ENCODE data around the gene ZNF136.

Gene ZNF136

GRCh38 chr19:12162882-12163806 lies at the start of gene ZNF136:
Gene ZNF136, plus strand, starts transcription at chr19:12163096. Its CDS starts 108 bp downstream, at chr19:12163204.
- Histone ChIP-seq H3K4me3 (ENCODE audit: low read depth in 1 of 2, low read length in 2 of 2) (peak within 1 kb of the TSS; percentile 97), H3K27ac (ENCODE audit: low read length) (peak within 1 kb of the TSS; percentile 98), H3K4me1 (ENCODE audit: control insufficient read depth in 1 of 2, insufficient read depth in 2 of 2, low read length in 2 of 2) (peaks cover 10 to 32% of the 10 kb centered on the region in 2 donors), H3K27me3 (ENCODE audit: low read depth, low read length) (no peaks in the 10 kb centered on the region), H3K36me3 (ENCODE audit: control insufficient read depth in 1 of 2, insufficient read depth in 2 of 2, low read length in 2 of 2) (peaks cover 0 to 15% of the 10 kb centered on the region in 2 donors), H3K9me3 (ENCODE audit: control insufficient read depth in 1 of 2, low read length in 2 of 2) (no peaks in the 10 kb centered on the region)

DNA sequence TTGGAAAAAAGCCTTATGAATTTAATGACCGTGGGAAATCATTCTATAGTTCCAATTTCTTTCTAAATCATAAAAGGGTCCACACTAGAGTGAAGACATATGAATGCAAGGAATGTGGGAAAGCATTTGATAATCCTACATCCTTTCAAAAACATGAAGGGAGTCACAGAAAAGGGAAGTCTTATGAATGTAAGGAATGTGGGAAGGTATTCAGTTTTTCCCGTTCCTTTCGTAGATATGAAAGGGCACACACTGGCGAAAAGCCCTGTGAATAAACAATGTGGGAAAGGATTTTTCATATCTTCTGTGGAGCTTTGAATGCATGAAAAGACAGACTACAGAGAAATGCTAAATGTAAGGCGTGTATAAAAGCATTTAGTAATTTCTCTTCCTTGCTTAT lies 49.8 kb upstream of the ZNF136 start:
- H3K9me3 ChIP-seq (ENCODE audit: control insufficient read depth in 1 of 2, low read length in 2 of 2), result peaks cover 6 to 18% of the 10 kb centered on the region in 2 donors
- H3K4me3 ChIP-seq (ENCODE audit: low read depth in 1 of 2, low read length in 2 of 2), result no peak overlapping the region
- no peaks in the 10 kb centered on the region for H3K27me3 ChIP-seq (ENCODE audit: low read depth, low read length)
- H3K27ac ChIP-seq (ENCODE audit: low read length), result no peak overlapping the region
- no peaks in the 10 kb centered on the region for H3K4me1 ChIP-seq (ENCODE audit: control insufficient read depth in 1 of 2, insufficient read depth in 2 of 2, low read length in 2 of 2)
- H3K36me3 ChIP-seq (ENCODE audit: control insufficient read depth in 1 of 2, insufficient read depth in 2 of 2, low read length in 2 of 2), result peaks cover 19 to 38% of the 10 kb centered on the region in 2 donors

- H3K27me3 ChIP-seq (ENCODE audit: low read depth, low read length), result no peaks in the 10 kb centered on the region
- peaks cover 3 to 11% of the 10 kb centered on the region in 2 donors for H3K9me3 ChIP-seq (ENCODE audit: control insufficient read depth in 1 of 2, low read length in 2 of 2)
- no peak overlapping the region for H3K27ac ChIP-seq (ENCODE audit: low read length)
- H3K4me3 ChIP-seq (ENCODE audit: low read depth in 1 of 2, low read length in 2 of 2), result no peak overlapping the region
- peaks cover 5 to 13% of the 10 kb centered on the region in 2 donors for H3K36me3 ChIP-seq (ENCODE audit: control insufficient read depth in 1 of 2, insufficient read depth in 2 of 2, low read length in 2 of 2)
- no peaks in the 10 kb centered on the region for H3K4me1 ChIP-seq (ENCODE audit: control insufficient read depth in 1 of 2, insufficient read depth in 2 of 2, low read length in 2 of 2)
These were observed 45.5 kb upstream of the ZNF136 start for GRCh38 chr19:12117201-12117970.

DNA sequence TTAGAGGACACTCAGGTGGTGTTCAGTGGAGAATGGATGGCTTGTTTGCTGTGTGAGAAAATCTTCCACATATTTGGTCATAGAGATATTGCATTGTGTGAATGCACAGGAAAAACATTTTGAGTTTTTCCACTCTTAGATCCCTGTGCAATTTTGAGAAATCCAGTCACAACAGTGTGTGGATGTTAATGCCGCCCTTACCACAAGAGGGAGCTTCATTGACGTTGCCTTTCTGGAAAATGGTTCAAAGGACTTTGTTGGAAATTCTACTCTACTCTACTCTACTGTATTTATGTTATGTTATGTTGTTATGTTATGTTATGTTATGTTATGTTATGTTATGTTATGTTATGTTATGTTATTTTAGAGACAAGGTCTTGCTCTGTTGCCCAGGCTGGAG lies 36.2 kb upstream of the ZNF136 start:
- Histone ChIP-seq H3K9me3 (ENCODE audit: control insufficient read depth in 1 of 2, low read length in 2 of 2) (peaks cover 4 to 5% of the 10 kb centered on the region in 2 donors), H3K4me3 (ENCODE audit: low read depth in 1 of 2, low read length in 2 of 2) (no peak overlapping the region), H3K27me3 (ENCODE audit: low read depth, low read length) (no peaks in the 10 kb centered on the region), H3K36me3 (ENCODE audit: control insufficient read depth in 1 of 2, insufficient read depth in 2 of 2, low read length in 2 of 2) (peaks cover 0 to 4% of the 10 kb centered on the region in 2 donors), H3K27ac (ENCODE audit: low read length) (no peak overlapping the region), H3K4me1 (ENCODE audit: control insufficient read depth in 1 of 2, insufficient read depth in 2 of 2, low read length in 2 of 2) (no peaks in the 10 kb centered on the region)

GRCh38 chr19:12133069-12133468 lies 29.8 kb upstream of the ZNF136 start:
- Histone ChIP-seq H3K27me3 (ENCODE audit: low read depth, low read length) (no peaks in the 10 kb centered on the region), H3K4me3 (ENCODE audit: low read depth in 1 of 2, low read length in 2 of 2) (peak overlapping the region in 1 of 2 donors; percentile 39), H3K4me1 (ENCODE audit: control insufficient read depth in 1 of 2, insufficient read depth in 2 of 2, low read length in 2 of 2) (no peaks in the 10 kb centered on the region), H3K9me3 (ENCODE audit: control insufficient read depth in 1 of 2, low read length in 2 of 2) (peaks cover 21 to 24% of the 10 kb centered on the region in 2 donors), H3K36me3 (ENCODE audit: control insufficient read depth in 1 of 2, insufficient read depth in 2 of 2, low read length in 2 of 2) (peaks cover 22 to 60% of the 10 kb centered on the region in 2 donors), H3K27ac (ENCODE audit: low read length) (no peak overlapping the region)

DNA sequence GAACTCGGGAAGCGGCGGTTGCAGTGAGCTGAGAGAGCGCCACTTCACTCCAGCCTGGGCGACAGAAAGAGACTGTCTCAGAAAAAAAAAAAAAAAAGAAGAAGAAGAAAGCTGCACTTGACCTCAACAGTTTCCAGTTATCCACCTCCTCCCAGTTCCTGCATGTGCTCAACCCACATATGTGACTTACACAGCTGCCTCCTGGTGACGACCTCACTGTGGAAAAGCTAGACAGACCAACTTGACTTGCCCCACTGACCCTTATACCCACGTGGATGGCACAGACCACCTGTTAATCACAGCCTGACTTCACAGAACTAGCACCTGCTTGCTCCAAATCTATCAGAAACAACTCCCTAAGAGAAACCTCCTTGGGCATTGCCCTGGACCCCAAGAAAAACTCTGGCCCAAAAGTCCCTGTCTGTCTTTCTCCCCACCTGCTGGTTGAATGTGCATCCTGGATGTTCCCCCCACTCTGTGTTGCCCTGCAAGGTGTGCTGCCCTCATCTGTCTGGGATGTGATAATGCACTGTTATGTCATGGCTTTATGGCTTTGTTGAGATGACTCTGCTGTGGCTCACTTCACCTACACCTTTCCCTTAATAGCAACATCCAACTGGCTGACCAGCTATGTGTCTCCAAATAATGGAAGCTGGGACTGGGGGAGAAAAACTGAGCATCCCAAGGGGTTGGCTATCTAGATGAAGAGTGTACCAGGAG lies 25.5 kb upstream of the ZNF136 start:
- Histone ChIP-seq H3K36me3 (ENCODE audit: control insufficient read depth in 1 of 2, insufficient read depth in 2 of 2, low read length in 2 of 2) (peaks cover 20 to 51% of the 10 kb centered on the region in 2 donors), H3K27ac (ENCODE audit: low read length) (no peak overlapping the region), H3K4me1 (ENCODE audit: control insufficient read depth in 1 of 2, insufficient read depth in 2 of 2, low read length in 2 of 2) (peaks cover 8 to 19% of the 10 kb centered on the region in 2 donors), H3K27me3 (ENCODE audit: low read depth, low read length) (no peaks in the 10 kb centered on the region), H3K4me3 (ENCODE audit: low read depth in 1 of 2, low read length in 2 of 2) (no peak overlapping the region), H3K9me3 (ENCODE audit: control insufficient read depth in 1 of 2, low read length in 2 of 2) (peaks cover 14% of the 10 kb centered on the region in 2 donors)

- H3K27ac ChIP-seq (ENCODE audit: low read length), result no peak overlapping the region
- H3K27me3 ChIP-seq (ENCODE audit: low read depth, low read length), result no peaks in the 10 kb centered on the region
- H3K4me3 ChIP-seq (ENCODE audit: low read depth in 1 of 2, low read length in 2 of 2), result peak overlapping the region; percentile 60 to 77
- H3K9me3 ChIP-seq (ENCODE audit: control insufficient read depth in 1 of 2, low read length in 2 of 2), result no peaks in the 10 kb centered on the region
- H3K36me3 ChIP-seq (ENCODE audit: control insufficient read depth in 1 of 2, insufficient read depth in 2 of 2, low read length in 2 of 2), result peaks cover 6 to 35% of the 10 kb centered on the region in 2 donors
- peaks cover 8 to 19% of the 10 kb centered on the region in 2 donors for H3K4me1 ChIP-seq (ENCODE audit: control insufficient read depth in 1 of 2, insufficient read depth in 2 of 2, low read length in 2 of 2)
These were observed 23.6 kb upstream of the ZNF136 start for GRCh38 chr19:12139269-12139668.

DNA sequence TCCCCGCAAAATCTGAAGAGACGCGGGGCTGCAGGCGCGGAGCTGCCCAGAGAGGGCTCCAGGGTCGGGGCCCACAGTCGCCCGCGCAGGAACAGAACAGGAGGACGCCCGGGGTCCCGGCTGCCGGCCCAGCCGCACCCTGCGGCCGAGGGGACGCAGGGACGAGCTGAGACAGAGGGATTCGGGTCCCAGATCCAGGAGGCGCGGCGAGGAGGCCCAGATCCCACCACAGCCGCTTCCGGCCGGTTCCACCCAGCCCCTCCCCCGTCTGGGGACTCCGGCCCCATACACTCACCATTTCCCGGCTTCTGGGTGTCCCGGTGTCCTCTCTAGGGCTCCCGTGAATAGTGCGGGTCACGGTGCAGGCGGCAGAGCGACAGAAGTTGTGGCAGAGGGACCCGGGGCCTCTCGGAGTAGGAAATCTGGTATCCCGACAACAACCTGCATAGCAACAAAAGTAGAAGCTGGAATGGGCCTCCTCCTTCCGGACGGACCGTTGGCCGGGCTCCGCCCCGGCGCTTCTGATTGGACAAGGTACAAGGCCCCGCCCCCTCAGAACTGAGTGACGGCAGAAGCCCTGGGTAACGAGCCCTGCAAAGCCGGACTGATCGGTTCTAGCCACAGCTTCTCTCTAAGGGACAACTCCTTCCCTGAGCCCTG lies 22.9 kb upstream of the ZNF136 start, which contains the start of gene ZNF20:
Gene ZNF20 (minus strand): TSS at position 466 of the 660 bp plus-strand sequence. CDS start 168 bp downstream, at position 298.
- Histone ChIP-seq H3K27me3 (ENCODE audit: low read depth, low read length) (no peaks in the 10 kb centered on the region), H3K27ac (ENCODE audit: low read length) (peak within 1 kb of the TSS; percentile 76), H3K4me3 (ENCODE audit: low read depth in 1 of 2, low read length in 2 of 2) (peak within 1 kb of the TSS; percentile 60 to 77), H3K9me3 (ENCODE audit: control insufficient read depth in 1 of 2, low read length in 2 of 2) (no peaks in the 10 kb centered on the region), H3K36me3 (ENCODE audit: control insufficient read depth in 1 of 2, insufficient read depth in 2 of 2, low read length in 2 of 2) (peaks cover 2 to 30% of the 10 kb centered on the region in 2 donors), H3K4me1 (ENCODE audit: control insufficient read depth in 1 of 2, insufficient read depth in 2 of 2, low read length in 2 of 2) (peaks cover 8 to 19% of the 10 kb centered on the region in 2 donors)

DNA sequence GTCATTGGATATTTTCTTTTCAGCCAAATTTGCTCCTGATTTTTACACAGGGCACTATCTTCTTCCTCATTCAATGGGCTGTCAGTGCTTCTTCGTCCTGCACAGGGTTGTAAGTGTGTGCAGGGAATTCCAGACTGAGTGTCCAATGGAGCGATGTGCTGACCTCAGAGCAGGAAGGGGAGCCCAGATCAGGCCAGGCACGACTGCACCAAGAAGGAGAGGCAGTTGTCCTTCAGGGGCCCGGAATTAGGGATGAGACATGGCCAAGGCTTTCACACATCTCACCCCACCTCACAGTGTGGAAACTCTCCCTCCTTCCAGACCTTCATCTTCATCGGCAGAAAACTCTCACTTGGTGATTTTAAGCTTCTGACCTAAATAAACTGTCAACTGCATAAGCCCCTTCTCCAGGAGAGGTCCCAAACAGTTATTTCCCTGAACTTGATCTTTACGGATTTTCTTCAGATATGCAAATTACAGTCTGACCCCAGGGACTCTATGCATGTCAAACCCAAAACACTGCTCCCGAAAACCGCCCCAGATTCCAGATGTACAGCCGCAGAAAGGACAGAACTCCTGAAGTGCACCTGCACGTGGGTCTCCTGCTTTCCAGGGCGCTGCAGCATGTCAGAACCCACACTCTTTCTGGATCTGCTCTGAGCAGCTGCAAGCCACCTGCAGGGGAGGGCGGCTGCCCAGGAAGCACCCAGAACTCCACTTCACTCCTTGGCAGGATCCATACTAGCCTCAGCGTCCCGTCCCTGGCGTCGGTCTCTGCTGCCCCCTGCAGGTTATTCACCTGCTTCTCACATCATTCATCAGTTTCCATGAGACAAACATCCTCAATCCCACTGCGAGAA lies 22.1 kb upstream of the ZNF136 start:
- peaks cover 9 to 30% of the 10 kb centered on the region in 2 donors for H3K36me3 ChIP-seq (ENCODE audit: control insufficient read depth in 1 of 2, insufficient read depth in 2 of 2, low read length in 2 of 2)
- H3K9me3 ChIP-seq (ENCODE audit: control insufficient read depth in 1 of 2, low read length in 2 of 2), result peaks cover 0 to 2% of the 10 kb centered on the region in 2 donors
- H3K27me3 ChIP-seq (ENCODE audit: low read depth, low read length), result no peaks in the 10 kb centered on the region
- peak overlapping the region; percentile 60 to 77 for H3K4me3 ChIP-seq (ENCODE audit: low read depth in 1 of 2, low read length in 2 of 2)
- no peak overlapping the region for H3K27ac ChIP-seq (ENCODE audit: low read length)
- H3K4me1 ChIP-seq (ENCODE audit: control insufficient read depth in 1 of 2, insufficient read depth in 2 of 2, low read length in 2 of 2), result peaks cover 8 to 19% of the 10 kb centered on the region in 2 donors

- peaks cover 12 to 31% of the 10 kb centered on the region in 2 donors for H3K36me3 ChIP-seq (ENCODE audit: control insufficient read depth in 1 of 2, insufficient read depth in 2 of 2, low read length in 2 of 2)
- H3K4me1 ChIP-seq (ENCODE audit: control insufficient read depth in 1 of 2, insufficient read depth in 2 of 2, low read length in 2 of 2), result peaks cover 8 to 19% of the 10 kb centered on the region in 2 donors
- peaks cover 0 to 2% of the 10 kb centered on the region in 2 donors for H3K9me3 ChIP-seq (ENCODE audit: control insufficient read depth in 1 of 2, low read length in 2 of 2)
- no peaks in the 10 kb centered on the region for H3K27me3 ChIP-seq (ENCODE audit: low read depth, low read length)
- no peak overlapping the region for H3K27ac ChIP-seq (ENCODE audit: low read length)
- H3K4me3 ChIP-seq (ENCODE audit: low read depth in 1 of 2, low read length in 2 of 2), result peak overlapping the region in 1 of 2 donors; percentile 77
These were observed 21.5 kb upstream of the ZNF136 start for GRCh38 chr19:12141405-12141736.
